ENCODE measurements around the gene MED9. TPM values are rescaled to one million over a fixed set of nuclear protein-coding genes. Genes with fewer than 3 reads are reported as not detected.

Gene MED9
- total and polyA plus RNA-seq, 2 of the 4 experiments (the other 2 are of a cell fraction), result 6.1 to 10.1 TPM

- Histone ChIP-seq H3K9ac (ENCODE audit: low read depth, low read length) (no peak overlapping the region), H3K27ac (ENCODE audit: insufficient read depth, low read length) (no peak overlapping the region), H3K4me3 (ENCODE audit: insufficient read depth, low read depth, low read length) (no peak overlapping the region), H4K8ac (ENCODE audit: low read depth in 2 of 2, low read length in 2 of 2) (no peak overlapping the region), H3K14ac (replicated peaks; ENCODE audit: low read depth, low read length) (no peak overlapping the region), H3K4me2 (ENCODE audit: low read depth, low read length) (no peak overlapping the region), H2AK9ac (replicated peaks; ENCODE audit: low read depth, low read length, poor library complexity) (no peak overlapping the region), H2BK20ac (ENCODE audit: low read depth, low read length) (no peak overlapping the region), H3K79me1 (ENCODE audit: low read depth in 1 of 2, low read length in 2 of 2) (no peaks in the 10 kb centered on the region), H2AK5ac (ENCODE audit: low read depth, low read length) (no peak overlapping the region), H4K20me1 (ENCODE audit: insufficient read depth, low read length) (peaks cover 3% of the 10 kb centered on the region), H4K5ac (ENCODE audit: low read depth, low read length) (no peak overlapping the region), H2BK5ac (ENCODE audit: low read depth, low read length, poor library complexity, severe bottlenecking) (no peak overlapping the region), H3K9me1 (ENCODE audit: insufficient read depth, low read length) (no peaks in the 10 kb centered on the region), H4K91ac (ENCODE audit: insufficient read depth, low read depth, low read length) (no peak overlapping the region), H2BK15ac (ENCODE audit: low read depth, low read length) (no peak overlapping the region), H2BK120ac (ENCODE audit: low read depth, low read length) (no peak overlapping the region), H3K4me1 (ENCODE audit: control insufficient read depth, insufficient read depth, low read length) (no peaks in the 10 kb centered on the region), H3K9me3 (ENCODE audit: control insufficient read depth, insufficient read depth, low read length) (no peaks in the 10 kb centered on the region), H3K23ac (ENCODE audit: low read depth, low read length) (no peak overlapping the region), H3K56ac (ENCODE audit: extremely low read depth, insufficient read depth, low read length) (no peak overlapping the region), H3K36me3 (ENCODE audit: control insufficient read depth, insufficient read depth, low read length) (no peaks in the 10 kb centered on the region), H3K4ac (ENCODE audit: low read depth, low read length) (no peak overlapping the region), H3K18ac (ENCODE audit: low read depth, low read length) (no peak overlapping the region), H2AFZ (replicated peaks; ENCODE audit: low read length, poor library complexity) (no peak overlapping the region), H3K27me3 (ENCODE audit: control insufficient read depth, insufficient read depth, low read length) (peaks cover 5% of the 10 kb centered on the region; the same call in 1 of the 2 replicates)
- ChIA-PET CTCF (no interaction called here), POLR2A (ENCODE audit: unreplicated experiment) (no interaction called here)
- dilution Hi-C loops (cut with HindIII; ENCODE audit: low sequenced_read_pairs, unreplicated experiment) (no loop called here), intact Hi-C loops (cut with micrococcal nuclease) (no loop called here), in situ Hi-C loops (cut with MboI; ENCODE audit: low sequenced_read_pairs) (loop anchor here (5.0 kb wide), 1 partner anchor 63 kb away; no protein-coding TSS in a partner anchor)
- WGBS, 2 experiments (ENCODE audit: extremely low coverage in 2 of 2, insufficient read length in 1 of 2), result 90% methylated on average over 2 of the region's 20 CpGs; no CpG with 5 or more reads in 1 of the 2 experiments
- TF ChIP-seq CTCF (conservative IDR thresholded peaks at IDR 0.05; ENCODE audit: low read depth, low read length) (no peak), MXI1 (IDR thresholded peaks at IDR 0.05; ENCODE audit: borderline replicate concordance, low read depth, low read length) (no peak), MAZ (IDR thresholded peaks at IDR 0.05; ENCODE audit: borderline replicate concordance, low read depth, low read length) (no peak), RAD21 (IDR thresholded peaks at IDR 0.05; ENCODE audit: low read length) (no peak), FOS (IDR thresholded peaks at IDR 0.05; ENCODE audit: low read depth, low read length) (no peak), RFX5 (IDR thresholded peaks at IDR 0.05; ENCODE audit: low read depth, low read length) (no peak), CHD1 (IDR thresholded peaks at IDR 0.05; ENCODE audit: low read depth, low read length) (no peak), MAFK (IDR thresholded peaks at IDR 0.05; ENCODE audit: low read depth, low read length) (no peak), USF2 (IDR thresholded peaks at IDR 0.05; ENCODE audit: low read depth, low read length) (no peak), ELK1 (IDR thresholded peaks at IDR 0.05; ENCODE audit: borderline replicate concordance, low read depth, low read length) (no peak)
- no peak for DNase-seq
- no peak for ATAC-seq (ENCODE audit: low read depth)
- no TSS peak for BruUV-seq (replicated peaks)
These were observed 27.7 kb downstream of the MED9 start for GRCh38 chr17:17504341-17505140.
